Suprapubic skin (tissue), 4 donors: ENCODE data around the gene MCC.

Experiments used
- POLR2A ChIP-seq, 2 donors: fragments of 450-650 bp; IDR thresholded peaks; one replicate each; pipeline ENCODE4 v1.6.1; 2017; ENCODE audit warnings: antibody characterized with exemption in 2 of 2, mild to moderate bottlenecking in 2 of 2, moderate library complexity in 2 of 2
- POLR2AphosphoS5 ChIP-seq, 3 donors: sonication (generic); formaldehyde crosslinking; IDR thresholded peaks; one replicate each; pipeline ENCODE4 v1.6.1; 2017; ENCODE audit warnings: antibody characterized with exemption in 3 of 3
- TF ChIP-seq, protein P1 (sequence below), 2 donors: fragments of 200-600 bp in 1 of 2; fragments of 450-650 bp in 1 of 2; sonication (generic) in 1 of 2; IDR thresholded peaks; one replicate each; pipeline ENCODE4 v1.5.1; 2016 to 2019; ENCODE audit warnings: antibody characterized with exemption in 2 of 2, mild to moderate bottlenecking in 1 of 2, moderate library complexity in 1 of 2

DNA sequence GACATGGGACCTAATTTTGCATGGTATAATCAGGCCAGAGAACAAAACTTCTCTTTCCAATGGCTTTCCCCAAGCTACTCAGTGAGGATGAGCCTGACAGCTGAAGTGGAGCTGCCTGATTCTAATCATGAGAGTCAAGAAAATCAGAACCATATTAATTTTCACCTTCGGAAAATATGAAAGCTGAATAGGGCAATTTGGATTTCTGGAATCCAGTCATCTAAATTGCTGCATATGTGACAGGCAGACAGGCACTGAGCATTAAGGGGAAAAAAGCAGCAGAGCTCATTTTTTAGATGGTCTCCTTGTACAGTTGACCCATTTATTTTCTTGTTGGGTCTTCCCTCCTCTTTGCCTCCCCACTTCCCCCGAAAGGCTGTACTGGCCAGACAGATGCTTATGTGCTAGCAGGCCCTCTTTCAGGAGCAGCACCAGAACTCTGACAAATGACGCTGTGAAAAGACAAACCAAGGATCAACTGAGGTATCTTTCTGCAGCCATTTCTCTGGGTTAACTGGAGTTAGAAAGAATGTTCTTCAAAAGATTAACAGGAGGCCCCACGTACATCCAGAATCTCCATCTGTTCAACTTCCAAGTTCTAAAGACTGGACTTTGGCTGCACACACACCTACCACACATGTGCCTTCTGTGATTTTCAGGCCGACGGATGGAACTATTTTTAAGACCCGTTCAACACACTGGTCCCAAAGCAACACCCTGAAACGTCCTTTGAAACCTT, 336.4 kb downstream of the MCC start:
- TF ChIP-seq, protein P1, sequence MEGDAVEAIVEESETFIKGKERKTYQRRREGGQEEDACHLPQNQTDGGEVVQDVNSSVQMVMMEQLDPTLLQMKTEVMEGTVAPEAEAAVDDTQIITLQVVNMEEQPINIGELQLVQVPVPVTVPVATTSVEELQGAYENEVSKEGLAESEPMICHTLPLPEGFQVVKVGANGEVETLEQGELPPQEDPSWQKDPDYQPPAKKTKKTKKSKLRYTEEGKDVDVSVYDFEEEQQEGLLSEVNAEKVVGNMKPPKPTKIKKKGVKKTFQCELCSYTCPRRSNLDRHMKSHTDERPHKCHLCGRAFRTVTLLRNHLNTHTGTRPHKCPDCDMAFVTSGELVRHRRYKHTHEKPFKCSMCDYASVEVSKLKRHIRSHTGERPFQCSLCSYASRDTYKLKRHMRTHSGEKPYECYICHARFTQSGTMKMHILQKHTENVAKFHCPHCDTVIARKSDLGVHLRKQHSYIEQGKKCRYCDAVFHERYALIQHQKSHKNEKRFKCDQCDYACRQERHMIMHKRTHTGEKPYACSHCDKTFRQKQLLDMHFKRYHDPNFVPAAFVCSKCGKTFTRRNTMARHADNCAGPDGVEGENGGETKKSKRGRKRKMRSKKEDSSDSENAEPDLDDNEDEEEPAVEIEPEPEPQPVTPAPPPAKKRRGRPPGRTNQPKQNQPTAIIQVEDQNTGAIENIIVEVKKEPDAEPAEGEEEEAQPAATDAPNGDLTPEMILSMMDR (IDR thresholded peaks at IDR 0.05), result no peak
- TF ChIP-seq POLR2A (IDR thresholded peaks at IDR 0.05) (no peak), POLR2AphosphoS5 (IDR thresholded peaks at IDR 0.05) (no peak)
